NCI-H2107 treated with DMSO at 0.1 percent for 48 hours (cell line): ENCODE measurements around the gene PLCD1.
"Not testable (repeated sequence)": the region's sequence is repeated elsewhere in the genome, so short reads cannot be mapped to it uniquely, and the experiment has no call there.

Experiments used
- DNase-seq: peaks from one replicate; lab custom pipeline; 2025; ENCODE audit not compliant: unreplicated experiment; lab: John Stamatoyannopoulos, UW

PLCD1 gene

DNA sequence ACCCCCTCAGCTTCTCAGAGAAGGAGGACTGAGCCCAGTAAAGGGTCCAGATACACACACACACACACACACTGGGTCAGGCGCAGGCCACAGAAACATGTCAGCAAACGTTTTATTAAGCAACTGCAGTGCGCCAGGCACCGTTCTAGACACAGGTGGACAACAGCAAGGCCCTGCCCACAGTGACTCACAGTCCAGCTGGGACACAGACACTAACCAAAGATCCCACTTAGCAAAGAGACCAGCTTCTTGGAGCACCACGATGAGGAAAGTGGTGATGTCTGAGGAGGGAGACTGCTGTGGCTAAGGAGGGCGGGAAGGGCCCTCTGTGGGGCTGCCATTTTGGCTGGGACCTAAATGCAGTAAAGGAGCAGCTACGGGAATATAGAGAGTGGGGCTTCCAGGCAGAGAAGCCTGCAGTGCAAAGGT, 41.7 kb downstream of the PLCD1 start:
- DNase-seq = no peak

DNA sequence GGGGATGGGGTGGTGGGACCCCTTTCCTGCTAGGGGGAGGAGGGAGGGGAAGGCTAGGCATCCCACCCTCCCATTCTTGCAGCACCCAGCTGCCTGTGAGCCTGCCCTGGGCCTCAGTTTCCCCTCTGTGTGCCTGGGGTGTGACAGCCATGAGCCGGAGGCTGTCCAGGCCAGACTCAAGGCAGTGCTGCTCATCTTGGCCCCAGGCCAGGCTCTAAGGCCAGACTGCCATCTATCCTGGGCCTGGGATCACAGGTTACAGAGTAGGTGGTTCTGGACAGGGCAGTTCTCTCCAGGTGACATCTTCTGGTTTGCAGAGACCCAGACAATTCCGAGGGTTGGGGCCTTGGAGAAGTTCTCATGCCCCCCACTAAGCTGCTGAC, 42.1 kb downstream of the PLCD1 start:
- DNase-seq = no peak

DNA sequence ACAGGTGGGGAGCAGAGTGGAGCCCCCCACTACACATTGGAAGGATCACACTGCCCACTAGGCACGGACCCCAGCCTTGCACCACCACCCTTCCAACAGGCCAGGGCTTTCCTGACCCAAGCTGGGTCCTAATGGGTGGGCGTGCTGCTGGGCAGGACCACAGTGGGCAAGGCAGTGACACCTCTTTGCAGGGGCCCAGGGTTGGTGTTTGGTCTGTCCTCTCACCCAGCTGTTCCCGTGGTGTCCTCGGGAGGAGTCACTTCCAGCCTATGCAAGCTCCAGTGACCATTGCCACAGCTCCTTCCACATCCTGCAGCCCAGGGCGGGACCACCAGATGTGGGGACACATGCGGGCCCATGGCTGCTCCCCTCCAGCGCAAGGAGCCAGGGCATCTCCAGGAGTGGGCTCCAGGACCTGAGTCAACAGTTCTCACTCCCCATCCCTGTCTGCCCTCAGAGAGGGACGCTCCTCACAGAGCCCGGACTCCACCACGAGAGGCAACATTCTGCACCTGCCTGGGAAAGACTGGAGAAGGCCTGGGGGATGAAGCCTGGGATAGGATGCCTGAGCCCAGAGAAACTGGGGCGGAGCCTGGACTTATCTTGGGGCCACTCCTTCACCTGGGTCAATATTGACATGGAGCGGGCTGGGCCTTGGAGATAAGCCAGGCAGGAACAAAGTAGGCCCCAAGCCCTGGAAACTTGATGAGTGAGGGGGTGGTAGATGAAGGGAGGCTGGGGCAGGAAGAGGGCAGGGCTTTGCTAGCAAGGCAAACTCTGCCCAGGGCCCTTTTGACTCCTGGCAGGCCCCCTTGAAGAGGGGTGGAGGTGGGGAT, 42.7 kb downstream of the PLCD1 start:
- DNase-seq = no peak

- DNase-seq = no peak
Observed at GRCh38 chr3:37985637-37986320, 43.7 kb downstream of the PLCD1 start.

- no peak for DNase-seq
Observed at GRCh38 chr3:37984596-37984995, 44.8 kb downstream of the PLCD1 start.

DNA sequence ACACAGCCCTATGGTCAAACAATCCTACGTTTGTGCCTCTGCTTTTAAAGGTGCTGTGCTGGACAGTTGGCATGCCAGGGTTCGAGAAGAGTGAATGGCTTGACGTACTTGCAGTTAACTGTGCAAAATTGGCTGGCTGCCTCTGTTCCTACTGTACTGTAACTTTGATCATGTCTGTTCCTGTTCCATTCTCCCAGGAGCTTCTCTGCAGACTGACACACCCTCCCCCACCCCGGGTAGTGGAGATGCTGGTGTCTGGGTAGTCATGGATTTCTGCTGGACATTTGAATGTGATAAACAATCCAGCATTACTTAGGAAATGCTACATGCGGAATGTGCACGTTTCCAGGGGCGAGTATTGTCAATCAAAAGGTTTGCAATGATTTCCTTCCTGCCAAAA, 45.4 kb downstream of the PLCD1 start:
- DNase-seq = no peak

DNA sequence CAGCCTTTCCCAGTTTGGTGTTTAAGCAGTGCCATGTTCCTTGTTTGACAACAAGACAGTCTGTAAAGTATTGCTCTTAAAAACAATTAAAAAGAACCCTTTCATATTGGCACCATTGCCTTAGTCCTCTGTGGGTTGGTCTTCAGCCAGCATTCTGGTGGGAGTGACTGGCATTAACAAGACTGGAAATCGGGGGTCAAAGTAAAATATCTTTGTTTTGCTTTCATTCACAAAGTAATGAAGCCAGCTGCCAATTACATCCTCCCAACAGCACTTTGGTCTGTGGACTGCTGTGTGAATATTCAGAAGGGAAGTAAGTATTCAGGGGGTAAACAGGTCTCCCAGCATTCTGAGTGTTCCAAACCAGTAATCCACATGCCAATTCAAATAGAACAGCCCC, 47.1 kb downstream of the PLCD1 start:
- DNase-seq = no peak

DNA sequence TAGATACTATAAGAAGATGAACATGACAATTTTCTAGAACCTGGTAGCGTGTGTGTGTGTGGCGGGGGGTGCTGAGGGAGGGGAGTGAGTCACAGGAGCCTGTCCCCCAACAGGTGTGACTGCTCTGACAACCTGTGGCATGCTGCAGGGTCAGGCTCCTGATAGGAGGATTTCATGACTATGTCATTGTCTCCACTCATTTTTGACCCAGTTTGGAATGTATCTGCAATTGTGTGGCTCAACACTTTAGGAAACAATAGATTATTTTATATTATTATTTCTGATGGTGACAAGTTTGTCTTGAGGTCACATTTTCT, 48.1 kb downstream of the PLCD1 start:
- no peak for DNase-seq

GRCh38 chr3:37980462-37981347, 48.7 kb downstream of the PLCD1 start:
- DNase-seq = no peak

- no peak for DNase-seq
Observed at GRCh38 chr3:37979541-37980461, 49.6 kb downstream of the PLCD1 start.

GRCh38 chr3:37974121-37975083, 55.0 kb downstream of the PLCD1 start:
- DNase-seq = no peak

- DNase-seq = no peak
Observed at GRCh38 chr3:37973246-37974054, 56.0 kb downstream of the PLCD1 start.

DNA sequence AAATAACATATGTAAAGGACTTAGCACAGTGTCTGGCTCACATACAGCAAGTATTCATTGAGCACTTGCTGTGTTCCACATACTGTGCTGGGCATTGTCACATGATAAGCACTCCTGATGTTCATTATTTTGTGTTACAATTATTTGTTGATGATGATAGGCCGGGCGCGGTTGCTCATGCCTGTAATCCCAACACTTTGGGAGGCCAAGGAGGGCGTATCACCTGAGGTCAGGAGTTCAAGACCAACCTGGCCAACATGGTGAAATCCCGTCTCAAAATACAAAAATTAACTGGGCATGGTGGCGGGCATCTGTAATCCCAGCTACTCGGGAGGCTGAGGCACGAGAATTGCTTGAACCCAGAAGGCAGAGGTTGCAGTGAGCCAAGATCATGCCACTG, 57.4 kb downstream of the PLCD1 start:
- not testable (repeated sequence) for DNase-seq

DNA sequence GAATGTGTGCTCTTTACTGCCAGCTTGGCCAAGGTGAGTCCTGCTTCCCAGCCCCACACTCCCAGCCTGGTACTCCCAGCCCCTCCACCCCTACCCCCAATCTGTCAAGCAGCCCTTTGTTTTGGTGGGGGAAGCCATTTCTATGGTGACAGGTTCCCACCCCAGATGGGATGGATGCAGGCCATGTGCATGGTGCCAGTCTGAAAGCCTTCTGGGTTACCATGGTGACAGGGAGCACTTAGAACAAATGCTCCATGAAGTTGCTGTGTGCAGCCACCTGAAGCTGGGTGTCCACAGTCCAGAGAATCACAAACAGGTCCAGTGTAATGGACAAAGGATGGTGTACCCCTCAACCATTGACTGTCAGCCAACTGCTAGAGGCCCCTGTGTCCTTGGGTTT, 58.0 kb downstream of the PLCD1 start:
- DNase-seq = no peak

DNA sequence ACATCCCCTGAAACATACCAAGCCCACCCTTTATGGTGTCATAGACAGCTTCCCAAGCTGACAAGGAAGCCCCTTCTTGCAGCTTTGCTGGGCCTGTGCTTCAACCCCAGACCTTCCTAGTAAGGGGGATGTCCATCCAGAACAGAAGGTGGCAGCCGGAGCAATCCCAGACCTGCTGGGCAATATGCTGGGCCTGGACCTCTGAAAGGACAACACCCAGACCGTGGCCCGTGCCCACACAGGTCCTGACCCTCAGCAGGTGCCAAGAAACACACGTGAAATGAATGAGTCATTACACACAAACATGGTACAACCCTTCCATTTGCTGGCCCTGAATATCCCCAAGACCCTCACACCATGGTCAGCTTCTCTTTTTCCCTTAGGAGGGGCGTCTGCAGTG, 58.6 kb downstream of the PLCD1 start:
- no peak for DNase-seq

- no peak for DNase-seq
Observed at GRCh38 chr3:37969596-37970100, 59.8 kb downstream of the PLCD1 start.

DNA sequence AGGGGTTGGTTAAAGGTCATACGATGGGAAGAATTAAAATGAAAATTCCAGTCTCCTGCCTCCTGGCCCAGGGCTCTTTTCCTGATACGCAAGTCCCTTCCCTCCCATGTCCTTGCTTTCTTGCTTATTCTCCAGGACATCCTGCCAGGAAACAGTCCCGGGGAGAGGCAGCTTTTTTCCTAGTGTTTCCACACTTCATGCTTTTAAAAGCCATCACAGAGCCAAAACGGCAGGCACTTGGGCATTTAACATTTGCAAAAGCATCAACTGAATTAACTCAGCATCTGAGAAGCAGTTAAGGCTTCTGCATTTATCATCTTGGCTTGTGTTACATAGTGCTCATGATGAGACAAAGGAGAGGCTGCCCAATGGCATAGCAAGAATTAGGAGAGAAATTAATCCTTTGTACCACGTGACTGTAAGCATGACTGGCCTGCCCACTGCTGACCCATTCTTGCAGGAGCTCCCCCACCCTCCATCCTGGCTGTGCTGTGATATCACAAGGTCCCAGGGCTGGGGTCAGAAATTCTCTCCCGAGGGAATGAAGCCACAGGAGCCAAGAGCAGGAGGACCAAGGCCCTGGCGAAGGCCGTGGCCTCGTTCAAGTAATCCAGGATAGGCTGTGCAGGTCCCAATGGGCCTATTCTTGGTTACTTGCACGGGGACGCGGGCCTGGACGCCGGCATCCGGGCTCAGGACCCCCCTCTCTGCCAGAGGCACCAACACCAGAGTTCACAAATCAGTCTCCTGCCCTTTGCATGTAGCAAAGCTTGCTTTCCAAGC, 60.4 kb downstream of the PLCD1 start:
- DNase-seq = no peak

- no peak for DNase-seq
Observed at GRCh38 chr3:37968199-37968598, 61.2 kb downstream of the PLCD1 start.
